RPMI7951 (cell line): Measurements from ENCODE around the gene ARID1A. TPM values are rescaled to one million over a fixed set of nuclear protein-coding genes. Genes with fewer than 3 reads are reported as not detected.

Experiments used
- DNase-seq: peaks from one replicate; pipeline ENCODE4 v3.0.0-alpha.2; 2012; ENCODE audit warnings: low read depth
- total RNA-seq: library from RNA; depleted of rRNA; stranded (reverse); fragments of >200 nt; shearing (Covaris generic); gene quantifications from 2 replicates; pipeline ENCODE4 v1.2.3, GENCODE V29; 2014; rRNA removed

Gene ARID1A
- total RNA-seq, 1 experiment from 2014 or later: 15.4 TPM

DNA sequence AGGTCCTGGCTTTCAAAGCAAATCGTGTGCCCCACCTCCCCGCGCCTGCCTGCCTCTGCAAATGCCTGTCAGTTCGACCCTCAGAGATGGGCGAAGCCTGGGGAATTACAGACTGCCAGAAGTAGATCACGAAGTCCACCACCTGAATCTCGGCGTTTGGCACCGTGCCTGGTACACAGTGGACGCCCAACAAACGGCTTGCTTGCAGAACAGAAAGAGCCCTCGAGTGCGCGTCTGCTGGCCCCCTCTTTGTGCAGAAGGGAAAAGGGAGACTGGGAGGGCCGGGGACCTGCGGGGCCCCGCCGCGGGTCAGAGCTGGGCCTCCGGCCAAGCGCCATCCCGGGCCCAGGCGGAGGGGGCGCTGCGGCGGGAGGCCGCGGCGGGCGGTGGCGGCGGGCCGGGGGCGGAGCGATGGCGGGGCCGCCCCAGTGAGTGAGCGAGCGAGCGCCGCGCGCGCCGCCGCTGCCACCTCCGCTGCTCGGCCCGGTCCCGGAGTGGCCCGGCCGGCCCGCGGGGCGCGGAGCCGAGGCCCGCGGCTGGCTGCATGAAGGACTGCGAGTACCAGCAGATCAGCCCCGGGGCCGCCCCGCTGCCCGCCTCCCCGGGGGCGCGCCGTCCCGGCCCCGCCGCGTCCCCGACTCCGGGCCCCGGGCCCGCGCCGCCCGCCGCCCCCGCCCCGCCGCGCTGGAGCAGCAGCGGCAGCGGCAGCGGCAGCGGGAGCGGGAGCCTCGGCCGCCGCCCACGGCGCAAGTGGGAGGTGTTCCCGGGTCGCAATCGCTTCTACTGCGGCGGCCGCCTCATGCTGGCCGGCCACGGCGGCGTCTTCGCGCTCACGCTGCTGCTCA is 130.7 kb downstream of the ARID1A start, which contains the start of gene ZDHHC18:
Gene ZDHHC18 (plus strand): TSS at position 428 of the 845 bp plus-strand sequence. CDS start 117 bp downstream, at position 545.
- DNase-seq: peak; percentile 64

DNA sequence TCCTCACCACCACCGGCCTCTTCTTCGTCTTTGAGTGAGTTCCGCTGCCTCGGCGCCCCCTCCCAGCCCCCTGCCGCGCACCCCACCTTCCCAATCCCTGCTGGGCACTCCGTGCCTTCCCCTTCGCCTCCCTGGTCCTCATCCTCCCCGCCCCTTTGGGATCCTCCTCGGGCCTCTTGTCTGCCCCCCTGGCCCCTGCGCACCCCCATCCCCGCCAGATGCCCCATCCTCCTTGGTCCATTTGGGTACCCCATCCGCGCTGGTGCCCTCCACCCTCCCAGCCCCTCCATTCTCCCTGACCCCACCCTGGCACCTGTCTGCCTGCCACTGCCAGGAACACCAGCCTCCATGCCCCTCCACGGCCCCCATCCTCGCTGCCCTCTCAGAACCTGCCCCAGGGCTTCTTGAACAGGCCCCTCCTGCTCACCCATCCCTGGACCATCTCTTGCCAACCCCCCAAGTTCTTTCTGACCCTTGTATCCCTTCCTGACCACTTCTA is 131.3 kb downstream of the ARID1A start:
- no peak for DNase-seq

DNA sequence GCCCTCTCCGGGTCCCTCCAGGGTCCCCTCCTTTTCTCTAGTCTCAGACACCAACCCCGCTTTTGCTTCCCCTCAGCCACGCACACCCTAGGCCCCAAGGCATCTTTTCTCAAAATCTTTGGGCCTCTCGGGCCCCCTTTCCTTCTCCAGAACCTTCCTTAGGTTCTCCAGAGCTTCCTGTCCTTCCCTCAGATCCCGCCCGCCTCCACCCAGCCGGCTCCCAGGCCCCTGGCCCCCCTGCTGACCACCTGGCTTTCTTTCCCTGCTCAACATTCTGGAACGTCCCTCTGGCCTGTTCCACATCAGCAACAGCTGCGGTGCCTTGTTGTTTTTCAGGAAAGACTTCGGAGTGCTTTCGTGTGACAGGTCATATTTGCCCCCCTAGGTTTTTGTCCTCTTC is 131.8 kb downstream of the ARID1A start:
- no peak for DNase-seq

DNA sequence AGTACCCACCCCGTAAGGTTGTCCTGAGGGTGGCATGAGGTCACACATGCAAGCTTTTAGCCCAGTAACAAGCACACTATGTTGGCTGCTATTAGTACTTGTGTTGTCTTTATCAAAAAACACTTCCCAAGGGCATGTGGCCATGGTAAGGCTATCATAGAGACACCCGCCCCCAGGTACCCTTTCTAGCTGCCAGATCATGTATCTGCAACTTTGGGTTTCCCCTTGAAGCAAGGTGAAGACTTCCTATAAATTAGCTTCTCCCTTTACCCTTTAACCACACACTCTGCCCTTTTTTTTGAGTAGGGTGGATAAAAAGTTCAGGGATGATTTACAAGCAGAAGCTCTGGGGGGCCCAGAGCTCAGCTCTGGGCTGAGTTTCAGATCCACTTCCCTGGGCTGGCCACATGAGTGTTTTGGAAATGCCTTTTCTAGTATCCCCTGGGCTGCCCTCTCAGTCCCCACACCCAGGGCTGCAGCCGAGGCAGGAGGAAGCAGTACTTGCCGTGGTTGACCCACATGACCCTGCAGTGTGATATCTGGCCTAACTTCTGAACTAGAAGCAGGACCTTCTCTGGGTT is 132.7 kb downstream of the ARID1A start:
- no peak for DNase-seq

DNA sequence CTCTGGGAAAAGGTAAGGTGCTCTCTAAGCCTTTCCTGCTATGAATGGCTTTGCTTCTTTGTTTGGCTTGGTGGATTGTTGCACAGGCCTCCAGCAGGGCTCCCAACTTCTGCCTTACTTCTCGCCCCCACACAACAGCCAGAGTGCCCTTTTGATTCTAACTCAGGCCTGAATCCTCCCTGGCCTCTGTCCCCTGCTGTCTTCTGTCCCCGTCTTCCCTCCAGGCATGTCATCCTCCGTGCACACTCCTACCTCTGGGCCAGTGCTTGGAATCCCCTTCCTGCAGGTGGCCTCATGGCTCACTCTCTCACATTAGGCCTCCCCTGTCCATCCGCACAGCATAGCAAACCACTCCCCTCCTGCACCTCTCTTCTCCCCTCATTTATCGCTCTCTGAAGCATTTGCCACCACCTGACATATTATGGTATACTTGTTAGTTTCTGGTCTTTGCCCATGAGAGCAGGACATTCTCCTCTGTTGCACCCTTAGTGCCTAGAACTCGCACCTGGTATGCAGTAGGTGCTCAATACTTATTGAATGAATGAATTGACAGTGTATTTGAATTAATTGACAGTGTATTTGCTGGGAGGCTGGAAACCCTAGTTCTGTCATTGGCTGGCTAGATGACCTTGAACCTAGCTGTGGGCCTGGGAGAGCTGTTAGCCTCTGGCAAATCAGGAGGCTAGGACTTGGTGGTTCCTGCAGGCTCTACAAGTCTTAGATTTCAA is 133.5 kb downstream of the ARID1A start:
- no peak for DNase-seq

DNA sequence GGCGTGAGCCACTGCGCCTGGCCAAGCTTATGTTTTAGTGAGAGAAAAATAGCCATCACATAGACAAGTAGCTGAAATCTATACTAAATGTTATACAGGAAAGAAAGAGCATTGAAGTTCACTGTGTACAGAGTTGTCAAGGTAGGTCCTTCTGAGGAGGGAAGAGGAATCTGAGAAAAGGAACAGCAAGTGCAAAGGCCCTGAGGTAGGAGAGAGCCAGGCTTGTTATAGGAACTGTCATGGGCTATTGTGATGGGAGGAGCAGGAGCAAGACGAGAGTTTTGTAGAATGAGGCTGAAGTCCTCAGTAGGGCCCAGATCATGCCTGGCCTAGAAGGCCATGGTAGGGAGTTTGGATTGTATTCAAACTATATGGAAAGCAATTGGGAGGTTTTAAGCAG is 135.2 kb downstream of the ARID1A start:
- no peak for DNase-seq

Other genes with a start within 250 kb of the ARID1A start
- gene HMGN2, start 223.6 kb upstream of the ARID1A start, total RNA-seq: 738 and 772 TPM in 2 replicates
- gene RPS6KA1, start 166.3 kb upstream of the ARID1A start, total RNA-seq: 33.6 and 51.8 TPM in 2 replicates
- gene PIGV, start 91.9 kb downstream of the ARID1A start, total RNA-seq: 18.5 and 24.4 TPM in 2 replicates
- gene ZDHHC18, start 130.7 kb downstream of the ARID1A start, total RNA-seq: 11.1 and 20.8 TPM in 2 replicates
- not detected in 2 replicates for gene SFN, start 167.1 kb downstream of the ARID1A start, total RNA-seq
- gene GPN2, start 194.3 kb downstream of the ARID1A start, total RNA-seq: 9.4 and 20.4 TPM in 2 replicates
- gene GPATCH3, start 204.5 kb downstream of the ARID1A start, total RNA-seq: 4.7 and 5.7 TPM in 2 replicates
- not detected in 2 replicates for gene NR0B2, start 218.0 kb downstream of the ARID1A start, total RNA-seq
- 51.3 and 54.9 TPM in 2 replicates for gene NUDC, start 225.7 kb downstream of the ARID1A start, total RNA-seq